Stomach smooth muscle (tissue), 2 donors: ENCODE measurements around the gene ARHGAP15.

ENCODE experiments used
- H3K27ac ChIP-seq: one replicate; pipeline ENCODE4 v1.7.0; 2013; ENCODE audit warnings: mild to moderate bottlenecking, low read length, inconsistent platforms
- H3K27me3 ChIP-seq, 2 donors: one replicate each; pipeline ENCODE4 v1.7.0; 2013; ENCODE audit warnings: low read length in 2 of 2; ENCODE audit not compliant: insufficient read depth in 2 of 2, control insufficient read depth in 1 of 2
- H3K36me3 ChIP-seq, 2 donors: one replicate each; pipeline ENCODE4 v1.7.0; 2013; ENCODE audit warnings: low read length in 2 of 2; ENCODE audit not compliant: control insufficient read depth in 2 of 2, insufficient read depth in 2 of 2
- H3K4me1 ChIP-seq: one replicate; pipeline ENCODE4 v1.7.0; 2013; ENCODE audit warnings: low read length; ENCODE audit not compliant: control insufficient read depth, insufficient read depth
- H3K4me3 ChIP-seq, 2 donors: one replicate each; pipeline ENCODE4 v1.7.0; 2013; ENCODE audit warnings: low read length in 2 of 2
- H3K9ac ChIP-seq, 2 donors: one replicate each; pipeline ENCODE4 v1.7.0; 2013; ENCODE audit warnings: low read length in 2 of 2, mild to moderate bottlenecking in 1 of 2
- H3K9me3 ChIP-seq, 2 donors: one replicate each; pipeline ENCODE4 v1.7.0; 2013; ENCODE audit warnings: low read length in 2 of 2; ENCODE audit not compliant: control insufficient read depth in 2 of 2
- donor health status: healthy.
- donor health status: Pancreatic carcinoma.

The ARHGAP15 gene

GRCh38 chr2:143399631-143400069 lies 270.4 kb downstream of the ARHGAP15 start:
- no peaks in the 10 kb centered on the region for H3K27me3 ChIP-seq
- H3K27ac ChIP-seq, result no peak overlapping the region
- H3K4me1 ChIP-seq, result no peaks in the 10 kb centered on the region
- no peak overlapping the region for H3K4me3 ChIP-seq
- no peaks in the 10 kb centered on the region for H3K9me3 ChIP-seq
- no peaks in the 10 kb centered on the region for H3K36me3 ChIP-seq
- no peak overlapping the region for H3K9ac ChIP-seq

- Histone ChIP-seq H3K4me3 (no peak overlapping the region), H3K9ac (no peak overlapping the region), H3K27ac (no peak overlapping the region), H3K27me3 (no peaks in the 10 kb centered on the region), H3K4me1 (no peaks in the 10 kb centered on the region), H3K36me3 (no peaks in the 10 kb centered on the region), H3K9me3 (no peaks in the 10 kb centered on the region)
These were observed 272.6 kb downstream of the ARHGAP15 start for GRCh38 chr2:143401861-143402260.

- Histone ChIP-seq H3K27ac (no peak overlapping the region), H3K27me3 (no peaks in the 10 kb centered on the region), H3K36me3 (no peaks in the 10 kb centered on the region), H3K9me3 (no peaks in the 10 kb centered on the region), H3K9ac (no peak overlapping the region), H3K4me1 (no peaks in the 10 kb centered on the region), H3K4me3 (no peak overlapping the region)
These were observed 273.2 kb downstream of the ARHGAP15 start for GRCh38 chr2:143402451-143402850.

- Histone ChIP-seq H3K27ac (no peak overlapping the region), H3K4me1 (no peaks in the 10 kb centered on the region), H3K27me3 (no peaks in the 10 kb centered on the region), H3K4me3 (no peak overlapping the region), H3K9ac (no peak overlapping the region), H3K9me3 (no peaks in the 10 kb centered on the region), H3K36me3 (no peaks in the 10 kb centered on the region)
These were observed 281.1 kb downstream of the ARHGAP15 start for GRCh38 chr2:143410082-143410897.

- no peak overlapping the region for H3K27ac ChIP-seq
- H3K4me1 ChIP-seq, result no peaks in the 10 kb centered on the region
- H3K9me3 ChIP-seq, result no peaks in the 10 kb centered on the region
- H3K36me3 ChIP-seq, result no peaks in the 10 kb centered on the region
- no peak overlapping the region for H3K9ac ChIP-seq
- no peaks in the 10 kb centered on the region for H3K27me3 ChIP-seq
- H3K4me3 ChIP-seq, result no peak overlapping the region
These were observed 286.4 kb downstream of the ARHGAP15 start for GRCh38 chr2:143415571-143415970.

- no peak overlapping the region for H3K9ac ChIP-seq
- no peak overlapping the region for H3K4me3 ChIP-seq
These were observed 288.2 kb downstream of the ARHGAP15 start for GRCh38 chr2:143417428-143417827.

GRCh38 chr2:143420313-143420712 lies 291.1 kb downstream of the ARHGAP15 start:
- no peaks in the 10 kb centered on the region for H3K27me3 ChIP-seq
- H3K4me3 ChIP-seq, result no peak overlapping the region
- no peak overlapping the region for H3K27ac ChIP-seq

More at GRCh38 chr2:143417428-143417827, 288.2 kb downstream of the ARHGAP15 start:
- Histone ChIP-seq H3K36me3 (no peaks in the 10 kb centered on the region), H3K4me1 (no peaks in the 10 kb centered on the region), H3K9me3 (no peaks in the 10 kb centered on the region), H3K27ac (no peak overlapping the region), H3K27me3 (no peaks in the 10 kb centered on the region)

GRCh38 chr2:143422681-143423080 lies 293.5 kb downstream of the ARHGAP15 start:
- Histone ChIP-seq H3K27ac (no peak overlapping the region), H3K4me1 (no peaks in the 10 kb centered on the region), H3K9me3 (no peaks in the 10 kb centered on the region), H3K9ac (no peak overlapping the region), H3K27me3 (no peaks in the 10 kb centered on the region), H3K36me3 (no peaks in the 10 kb centered on the region), H3K4me3 (no peak overlapping the region)

More at GRCh38 chr2:143420313-143420712, 291.1 kb downstream of the ARHGAP15 start:
- Histone ChIP-seq H3K9ac (no peak overlapping the region), H3K4me1 (no peaks in the 10 kb centered on the region), H3K36me3 (no peaks in the 10 kb centered on the region), H3K9me3 (no peaks in the 10 kb centered on the region)

GRCh38 chr2:143425896-143426295 lies 296.7 kb downstream of the ARHGAP15 start:
- Histone ChIP-seq H3K4me1 (no peaks in the 10 kb centered on the region), H3K36me3 (no peaks in the 10 kb centered on the region), H3K9me3 (no peaks in the 10 kb centered on the region), H3K9ac (no peak overlapping the region), H3K27me3 (no peaks in the 10 kb centered on the region), H3K4me3 (no peak overlapping the region), H3K27ac (no peak overlapping the region)

- Histone ChIP-seq H3K9ac (no peak overlapping the region), H3K36me3 (no peaks in the 10 kb centered on the region), H3K9me3 (no peaks in the 10 kb centered on the region), H3K4me3 (no peak overlapping the region), H3K4me1 (no peaks in the 10 kb centered on the region), H3K27me3 (no peaks in the 10 kb centered on the region), H3K27ac (no peak overlapping the region)
These were observed 297.1 kb downstream of the ARHGAP15 start for GRCh38 chr2:143426296-143426695.

GRCh38 chr2:143428700-143429099 lies 299.5 kb downstream of the ARHGAP15 start:
- no peak overlapping the region for H3K9ac ChIP-seq
- H3K4me3 ChIP-seq, result no peak overlapping the region
- H3K27ac ChIP-seq, result no peak overlapping the region
- H3K4me1 ChIP-seq, result no peaks in the 10 kb centered on the region
- no peaks in the 10 kb centered on the region for H3K9me3 ChIP-seq
- no peaks in the 10 kb centered on the region for H3K27me3 ChIP-seq
- no peaks in the 10 kb centered on the region for H3K36me3 ChIP-seq
